Fibroblast of lung (primary cell): ENCODE results near the gene COQ8B. TPM values are rescaled to one million over a fixed set of nuclear protein-coding genes. Genes with fewer than 3 reads are reported as not detected.
A peak's percentile ranks its signal among the peaks of the same experiment; 100 is the strongest.

Experiments
- DNase-seq, 2 donors: peaks; one replicate each; pipeline versions ENCODE4 v3.0.0 to v3.0.0-alpha.2; 2010; ENCODE audit warnings: low read depth in 2 of 2
- H2AFZ ChIP-seq: 2 replicates; pipeline ENCODE4 v1.5.1; 2012; ENCODE audit warnings: low read length, control low read depth, inconsistent platforms
- H3K27ac ChIP-seq: 2 replicates; pipeline ENCODE4 v1.5.1; 2011; ENCODE audit warnings: low read length, control low read depth; ENCODE audit not compliant: insufficient read depth
- H3K27me3 ChIP-seq: 2 replicates; pipeline ENCODE4 v1.5.1; 2011; ENCODE audit warnings: mild to moderate bottlenecking, low read length; ENCODE audit not compliant: control insufficient read depth, insufficient read depth
- H3K36me3 ChIP-seq: 2 replicates; pipeline ENCODE4 v1.5.1; 2011; ENCODE audit warnings: low read length; ENCODE audit not compliant: control insufficient read depth, insufficient read depth
- H3K4me1 ChIP-seq: 2 replicates; pipeline ENCODE4 v1.5.1; 2011; ENCODE audit warnings: low read length; ENCODE audit not compliant: control insufficient read depth, insufficient read depth; ENCODE audit errors: extremely low read depth
- H3K4me2 ChIP-seq: 2 replicates; pipeline ENCODE4 v1.5.1; 2011; ENCODE audit warnings: low read length, control low read depth; ENCODE audit not compliant: insufficient read depth; ENCODE audit errors: extremely low read depth
- H3K4me3 ChIP-seq, 4 experiments: fragments of 200-600 bp in 1 of 4; sonication (generic) in 1 of 4; replicated peaks in 1 of 4; 2 replicates each; pipeline ENCODE4 v1.5.1; 2011 to 2016; ENCODE audit warnings: low read length in 4 of 4, low read depth in 3 of 4, mild to moderate bottlenecking in 3 of 4, control low read depth in 2 of 4, inconsistent platforms in 1 of 4, mixed read lengths in 1 of 4; ENCODE audit not compliant: insufficient read depth in 1 of 4; ENCODE audit errors: control extremely low read depth in 1 of 4
- H3K79me2 ChIP-seq: 2 replicates; pipeline ENCODE4 v1.5.1; 2012; ENCODE audit warnings: mild to moderate bottlenecking, low read length, inconsistent platforms; ENCODE audit not compliant: control insufficient read depth, insufficient read depth
- H3K9ac ChIP-seq: 2 replicates; pipeline ENCODE4 v1.5.1; 2011; ENCODE audit warnings: mild to moderate bottlenecking, low read length, control low read depth; ENCODE audit not compliant: insufficient read depth
- H3K9me3 ChIP-seq: 2 replicates; pipeline ENCODE4 v1.5.1; 2012; ENCODE audit warnings: low read depth, low read length; ENCODE audit not compliant: control insufficient read depth, insufficient read depth
- H4K20me1 ChIP-seq: 2 replicates; pipeline ENCODE4 v1.5.1; 2011; ENCODE audit warnings: low read length; ENCODE audit not compliant: control insufficient read depth, insufficient read depth; ENCODE audit errors: extremely low read depth
- CTCF ChIP-seq, 2 donors: IDR thresholded peaks in 1 of 2; conservative IDR thresholded peaks in 1 of 2; 1 replicate in 1 of 2; 2 replicates in 1 of 2; pipeline ENCODE4 v1.5.1; 2011 to 2012; ENCODE audit warnings: low read length in 2 of 2, control low read depth in 1 of 2, inconsistent platforms in 1 of 2, low read depth in 1 of 2, mild to moderate bottlenecking in 1 of 2
- EZH2 ChIP-seq: IDR thresholded peaks from 2 replicates; pipeline ENCODE4 v1.5.1; 2012; ENCODE audit warnings: low read length, control low read depth, mild to moderate bottlenecking; ENCODE audit errors: missing control alignments
- polyA plus RNA-seq, 2 donors: library from polyadenylated mRNA; depleted of rRNA in 1 of 2; stranded (reverse) in 1 of 2; unstranded in 1 of 2; fragments of >200 nt; gene quantifications; 2 replicates each; pipeline ENCODE4 v1.2.1, GENCODE V29; 2011 to 2012; ENCODE audit warnings: missing spikeins in 1 of 2
- total RNA-seq: library from RNA; depleted of rRNA; stranded (reverse); fragments of >200 nt; gene quantifications from 2 replicates; pipeline ENCODE4 v1.2.1, GENCODE V29; 2014

The COQ8B gene
- total and polyA plus RNA-seq, 2 donors (not counting 1 experiment from before 2014, with no cell fraction given) = 13.7 to 43.4 TPM

- no peaks in the 10 kb centered on the region for H3K9me3 ChIP-seq
- H3K27ac ChIP-seq = peak overlapping the region; percentile 53
- H3K4me1 ChIP-seq = no peaks in the 10 kb centered on the region
- H3K9ac ChIP-seq = peak overlapping the region; percentile 27
- TF ChIP-seq CTCF (conservative IDR thresholded peaks at IDR 0.05 in 1 of 2, IDR thresholded peaks at IDR 0.05 in 1 of 2; ENCODE audit: low read depth in 1 of 2, low read length in 2 of 2) (no peak), EZH2 (no peak)
- H3K4me2 ChIP-seq = peak overlapping the region; percentile 33
- no peak overlapping the region for H3K4me3 ChIP-seq
- no peaks in the 10 kb centered on the region for H3K79me2 ChIP-seq
- peak in 1 of 2 donors; percentile 71 for DNase-seq
- H3K36me3 ChIP-seq = peaks cover 14% of the 10 kb centered on the region
- H3K27me3 ChIP-seq = no peaks in the 10 kb centered on the region
- no peak overlapping the region for H2AFZ ChIP-seq
- no peaks in the 10 kb centered on the region for H4K20me1 ChIP-seq
Measured at GRCh38 chr19:40740747-40741146, 24.1 kb upstream of the COQ8B start.

- H3K27ac ChIP-seq = peak overlapping the region; percentile 53
- H3K4me3 ChIP-seq = no peak overlapping the region
- no peaks in the 10 kb centered on the region for H4K20me1 ChIP-seq
- no peak for TF ChIP-seq CTCF (conservative IDR thresholded peaks at IDR 0.05 in 1 of 2, IDR thresholded peaks at IDR 0.05 in 1 of 2; ENCODE audit: low read depth in 1 of 2, low read length in 2 of 2)
- no peak for TF ChIP-seq EZH2
- H3K27me3 ChIP-seq = no peaks in the 10 kb centered on the region
- H3K9ac ChIP-seq = peak overlapping the region; percentile 27
- H3K36me3 ChIP-seq = peaks cover 18% of the 10 kb centered on the region
- H2AFZ ChIP-seq = no peak overlapping the region
- H3K79me2 ChIP-seq = no peaks in the 10 kb centered on the region
- no peaks in the 10 kb centered on the region for H3K9me3 ChIP-seq
- DNase-seq = no peak
- H3K4me2 ChIP-seq = peak overlapping the region; percentile 33
- no peaks in the 10 kb centered on the region for H3K4me1 ChIP-seq
Measured at GRCh38 chr19:40739871-40740703, 23.4 kb upstream of the COQ8B start.

- Histone ChIP-seq H3K4me3 (no peak overlapping the region), H3K4me1 (no peaks in the 10 kb centered on the region), H4K20me1 (no peaks in the 10 kb centered on the region), H3K79me2 (no peaks in the 10 kb centered on the region), H3K27ac (peak overlapping the region; percentile 53), H2AFZ (no peak overlapping the region), H3K9ac (no peak overlapping the region), H3K27me3 (no peaks in the 10 kb centered on the region), H3K36me3 (peaks cover 18% of the 10 kb centered on the region), H3K4me2 (no peak overlapping the region), H3K9me3 (no peaks in the 10 kb centered on the region)
- TF ChIP-seq EZH2 = no peak
- no peak for TF ChIP-seq CTCF (conservative IDR thresholded peaks at IDR 0.05 in 1 of 2, IDR thresholded peaks at IDR 0.05 in 1 of 2; ENCODE audit: low read depth in 1 of 2, low read length in 2 of 2)
- DNase-seq = no peak
Measured at GRCh38 chr19:40739030-40739839, 22.5 kb upstream of the COQ8B start.
